ENCODE measurements around the gene OR5T3.

OR5T3 gene

DNA sequence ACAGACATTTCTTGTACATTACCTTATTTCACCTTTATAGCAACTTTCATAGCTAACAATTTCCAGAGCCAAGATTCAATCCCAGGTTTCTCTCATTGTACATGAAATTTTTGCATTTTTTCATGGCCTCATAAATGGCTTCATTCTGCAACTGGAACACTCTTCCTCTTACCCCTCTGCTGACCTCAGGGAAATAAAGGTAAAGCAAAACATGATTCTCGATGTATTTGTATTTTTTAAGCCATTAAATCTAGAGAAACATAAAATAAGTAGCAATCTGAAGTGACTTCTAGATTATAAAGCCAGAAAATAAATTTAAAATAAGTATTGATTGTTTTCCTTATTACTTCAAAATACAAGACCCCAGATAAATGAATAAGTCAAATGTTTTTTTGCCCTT lies 17.9 kb upstream of the OR5T3 start, which contains the start of gene OR5T2:
Gene OR5T2 (minus strand): TSS at position 101 of the 400 bp plus-strand sequence. CDS start 1,193 bp downstream, outside the sequence.
- CTCF ChIA-PET: no interaction called here
- TF ChIP-seq ZNF626 (tag by site-specific recombination; IDR thresholded peaks at IDR 0.05): no peak
- no peak for TF ChIP-seq MEIS1 (CRISPR knock-in tag; IDR thresholded peaks at IDR 0.05; ENCODE audit: borderline replicate concordance)
- TF ChIP-seq ZNF558 (tag by site-specific recombination; IDR thresholded peaks at IDR 0.05): no peak
- TF ChIP-seq ZNF426 (tag by site-specific recombination; IDR thresholded peaks at IDR 0.05): no peak
- no peak for TF ChIP-seq ZNF670 (tag by site-specific recombination; IDR thresholded peaks at IDR 0.05; ENCODE audit: low read depth)
- no peak for TF ChIP-seq ZNF610 (tag by site-specific recombination; IDR thresholded peaks at IDR 0.05; ENCODE audit: borderline replicate concordance)
- no peak for TF ChIP-seq ZSCAN23 (tag by site-specific recombination; IDR thresholded peaks at IDR 0.05)
- TF ChIP-seq ZNF16 (tag by site-specific recombination; IDR thresholded peaks at IDR 0.05; ENCODE audit: low read depth): no peak
- Histone ChIP-seq H3K9me3 (ENCODE audit: control insufficient read depth, insufficient read depth, low read depth, low read length) (no peaks in the 10 kb centered on the region), H3K27ac (ENCODE audit: extremely low read depth, low read depth, low read length) (no peak within 1 kb of the TSS), H3K36me3 (ENCODE audit: control insufficient read depth in 2 of 2, insufficient read depth in 1 of 2, low read length in 2 of 2) (no peaks in the 10 kb centered on the region), H3K4me1 (ENCODE audit: control insufficient read depth, insufficient read depth, low read length) (no peaks in the 10 kb centered on the region), H3K4me3 (ENCODE audit: low read depth, low read length) (no peak within 1 kb of the TSS)
- POLR2A ChIA-PET: no interaction called here

DNA sequence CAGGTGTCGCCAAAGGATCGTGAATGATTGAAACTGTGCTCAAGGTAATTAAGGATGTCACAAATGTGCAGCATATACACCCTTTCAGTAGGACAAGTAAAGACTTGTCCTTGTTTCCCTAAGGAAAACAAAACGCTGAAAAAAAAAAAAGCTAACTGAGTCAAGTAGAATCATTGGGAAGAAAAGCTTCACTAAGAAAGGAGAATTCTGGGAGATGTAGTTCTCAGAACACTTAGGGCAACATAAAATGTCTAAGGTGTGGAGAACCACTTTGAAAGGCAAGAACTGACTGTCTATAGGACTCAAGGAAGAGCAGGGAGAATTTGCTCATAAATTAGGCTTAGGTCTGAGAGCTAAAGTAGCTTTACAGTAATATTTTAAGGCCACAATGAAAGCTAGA lies 19.0 kb downstream of the OR5T3 start:
- H3K36me3 ChIP-seq (ENCODE audit: control insufficient read depth in 2 of 2, insufficient read depth in 1 of 2, low read length in 2 of 2): no peaks in the 10 kb centered on the region
- no peak overlapping the region for H3K4me3 ChIP-seq (ENCODE audit: low read depth, low read length)
- TF ChIP-seq ZNF221 (tag by site-specific recombination; IDR thresholded peaks at IDR 0.05; ENCODE audit: borderline replicate concordance) (no peak), ZNF629 (tag by site-specific recombination; IDR thresholded peaks at IDR 0.05) (no peak), REPIN1 (tag by site-specific recombination; IDR thresholded peaks at IDR 0.05; ENCODE audit: low read depth) (no peak), ZNF830 (tag by site-specific recombination; IDR thresholded peaks at IDR 0.05; ENCODE audit: low read depth) (no peak), ZNF48 (tag by site-specific recombination; IDR thresholded peaks at IDR 0.05) (no peak), ZNF394 (tag by site-specific recombination; IDR thresholded peaks at IDR 0.05; ENCODE audit: borderline replicate concordance) (no peak), ZNF654 (tag by site-specific recombination; IDR thresholded peaks at IDR 0.05; ENCODE audit: low read depth) (no peak), ZBTB1 (tag by site-specific recombination; IDR thresholded peaks at IDR 0.05) (no peak), ZNF248 (tag by site-specific recombination; IDR thresholded peaks at IDR 0.05) (no peak)
- TF ChIP-seq, protein P1, sequence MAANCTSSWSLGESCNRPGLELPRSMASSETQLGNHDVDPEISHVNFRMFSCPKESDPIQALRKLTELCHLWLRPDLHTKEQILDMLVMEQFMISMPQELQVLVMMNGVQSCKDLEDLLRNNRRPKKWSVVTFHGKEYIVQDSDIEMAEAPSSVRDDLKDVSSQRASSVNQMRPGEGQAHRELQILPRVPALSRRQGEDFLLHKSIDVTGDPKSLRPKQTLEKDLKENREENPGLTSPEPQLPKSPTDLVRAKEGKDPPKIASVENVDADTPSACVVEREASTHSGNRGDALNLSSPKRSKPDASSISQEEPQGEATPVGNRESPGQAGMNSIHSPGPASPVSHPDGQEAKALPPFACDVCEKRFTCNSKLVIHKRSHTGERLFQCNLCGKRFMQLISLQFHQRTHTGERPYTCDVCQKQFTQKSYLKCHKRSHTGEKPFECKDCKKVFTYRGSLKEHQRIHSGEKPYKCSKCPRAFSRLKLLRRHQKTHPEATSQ (tag by site-specific recombination; IDR thresholded peaks at IDR 0.05): no peak
- TF ChIP-seq, protein P2, sequence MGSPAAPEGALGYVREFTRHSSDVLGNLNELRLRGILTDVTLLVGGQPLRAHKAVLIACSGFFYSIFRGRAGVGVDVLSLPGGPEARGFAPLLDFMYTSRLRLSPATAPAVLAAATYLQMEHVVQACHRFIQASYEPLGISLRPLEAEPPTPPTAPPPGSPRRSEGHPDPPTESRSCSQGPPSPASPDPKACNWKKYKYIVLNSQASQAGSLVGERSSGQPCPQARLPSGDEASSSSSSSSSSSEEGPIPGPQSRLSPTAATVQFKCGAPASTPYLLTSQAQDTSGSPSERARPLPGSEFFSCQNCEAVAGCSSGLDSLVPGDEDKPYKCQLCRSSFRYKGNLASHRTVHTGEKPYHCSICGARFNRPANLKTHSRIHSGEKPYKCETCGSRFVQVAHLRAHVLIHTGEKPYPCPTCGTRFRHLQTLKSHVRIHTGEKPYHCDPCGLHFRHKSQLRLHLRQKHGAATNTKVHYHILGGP (tag by site-specific recombination; IDR thresholded peaks at IDR 0.05): no peak
- TF ChIP-seq, protein P3, sequence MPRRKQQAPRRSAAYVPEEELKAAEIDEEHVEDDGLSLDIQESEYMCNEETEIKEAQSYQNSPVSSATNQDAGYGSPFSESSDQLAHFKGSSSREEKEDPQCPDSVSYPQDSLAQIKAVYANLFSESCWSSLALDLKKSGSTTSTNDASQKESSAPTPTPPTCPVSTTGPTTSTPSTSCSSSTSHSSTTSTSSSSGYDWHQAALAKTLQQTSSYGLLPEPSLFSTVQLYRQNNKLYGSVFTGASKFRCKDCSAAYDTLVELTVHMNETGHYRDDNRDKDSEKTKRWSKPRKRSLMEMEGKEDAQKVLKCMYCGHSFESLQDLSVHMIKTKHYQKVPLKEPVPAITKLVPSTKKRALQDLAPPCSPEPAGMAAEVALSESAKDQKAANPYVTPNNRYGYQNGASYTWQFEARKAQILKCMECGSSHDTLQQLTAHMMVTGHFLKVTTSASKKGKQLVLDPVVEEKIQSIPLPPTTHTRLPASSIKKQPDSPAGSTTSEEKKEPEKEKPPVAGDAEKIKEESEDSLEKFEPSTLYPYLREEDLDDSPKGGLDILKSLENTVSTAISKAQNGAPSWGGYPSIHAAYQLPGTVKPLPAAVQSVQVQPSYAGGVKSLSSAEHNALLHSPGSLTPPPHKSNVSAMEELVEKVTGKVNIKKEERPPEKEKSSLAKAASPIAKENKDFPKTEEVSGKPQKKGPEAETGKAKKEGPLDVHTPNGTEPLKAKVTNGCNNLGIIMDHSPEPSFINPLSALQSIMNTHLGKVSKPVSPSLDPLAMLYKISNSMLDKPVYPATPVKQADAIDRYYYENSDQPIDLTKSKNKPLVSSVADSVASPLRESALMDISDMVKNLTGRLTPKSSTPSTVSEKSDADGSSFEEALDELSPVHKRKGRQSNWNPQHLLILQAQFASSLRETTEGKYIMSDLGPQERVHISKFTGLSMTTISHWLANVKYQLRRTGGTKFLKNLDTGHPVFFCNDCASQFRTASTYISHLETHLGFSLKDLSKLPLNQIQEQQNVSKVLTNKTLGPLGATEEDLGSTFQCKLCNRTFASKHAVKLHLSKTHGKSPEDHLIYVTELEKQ (tag by site-specific recombination; IDR thresholded peaks at IDR 0.05; ENCODE audit: borderline replicate concordance): no peak
- H3K9me3 ChIP-seq (ENCODE audit: control insufficient read depth, insufficient read depth, low read depth, low read length): no peaks in the 10 kb centered on the region
- POLR2A ChIA-PET: no interaction called here
- no peaks in the 10 kb centered on the region for H3K4me1 ChIP-seq (ENCODE audit: control insufficient read depth, insufficient read depth, low read length)
- no peak overlapping the region for H3K27ac ChIP-seq (ENCODE audit: extremely low read depth, low read depth, low read length)
- CTCF ChIA-PET: interaction anchor here (0.7 kb wide), 2 partner anchors 8 to 53 kb away, joined by 3 to 4 read pairs; no protein-coding TSS in a partner anchor
